ENCODE results near the gene SNRNP48. TPM values are rescaled to one million over a fixed set of nuclear protein-coding genes. Genes with fewer than 3 reads are reported as not detected.

Gene SNRNP48
- total RNA-seq, 1 experiment from 2014 or later = 16.1 TPM

DNA sequence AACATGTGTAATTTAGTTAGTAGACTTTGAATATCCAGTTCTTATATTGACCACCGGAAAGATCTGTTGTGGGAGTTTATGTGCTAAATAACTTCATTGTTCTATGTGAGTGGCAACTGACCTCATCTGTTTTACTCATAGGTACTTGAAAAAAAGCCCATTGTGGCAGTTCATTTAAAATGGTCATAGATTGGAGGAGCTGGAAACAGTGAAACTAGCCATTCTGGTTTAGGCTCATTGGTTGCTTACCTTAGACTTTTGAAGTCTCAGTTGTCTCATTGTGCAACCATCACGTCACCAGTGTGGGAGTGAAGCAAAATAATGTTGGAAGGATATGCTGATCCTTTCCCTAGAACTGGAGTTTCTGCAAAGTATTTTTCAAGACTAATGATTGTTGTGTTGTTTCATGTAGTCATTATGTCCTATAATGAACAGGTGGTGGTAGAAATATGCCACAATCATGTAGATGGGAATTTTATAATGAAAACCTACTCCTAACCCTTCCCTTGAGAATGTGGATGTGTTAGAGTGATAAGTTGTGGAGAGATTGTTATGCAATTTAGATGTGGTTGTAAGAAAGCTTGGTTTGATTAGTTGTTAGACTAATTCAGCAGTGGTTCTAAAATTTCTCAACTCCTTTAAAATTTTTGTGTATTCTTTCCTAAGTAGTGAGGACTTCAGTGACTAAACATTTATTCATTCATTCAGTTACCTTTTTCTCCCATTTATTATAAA, 30.2 kb upstream of the SNRNP48 start:
- Mint-ChIP-seq H3K27ac (ENCODE audit: unreplicated experiment) (peak overlapping the region; percentile 9), H3K4me3 (ENCODE audit: low read depth, unreplicated experiment) (no peak overlapping the region), H3K36me3 (ENCODE audit: insufficient read depth, unreplicated experiment) (peaks cover 21% of the 10 kb centered on the region), H3K4me1 (ENCODE audit: low read depth, unreplicated experiment) (peaks cover 6% of the 10 kb centered on the region), H3K27me3 (ENCODE audit: unreplicated experiment) (no peaks in the 10 kb centered on the region), H3K9me3 (ENCODE audit: low read depth, unreplicated experiment) (no peaks in the 10 kb centered on the region)
- BruUV-seq (replicated peaks) = no TSS peak
- intact Hi-C loops (cut with micrococcal nuclease; ENCODE audit: unreplicated experiment) = no loop called here
- CTCF ChIA-PET = interaction anchor here (0.6 to 2.8 kb wide), 2 partner anchors 135 to 615 kb away, joined by 6 to 12 read pairs; no protein-coding TSS in a partner anchor
- peak; percentile 37 for DNase-seq
- TF ChIP-seq CTCF (IDR thresholded peaks at IDR 0.05; ENCODE audit: unreplicated experiment) = no peak

DNA sequence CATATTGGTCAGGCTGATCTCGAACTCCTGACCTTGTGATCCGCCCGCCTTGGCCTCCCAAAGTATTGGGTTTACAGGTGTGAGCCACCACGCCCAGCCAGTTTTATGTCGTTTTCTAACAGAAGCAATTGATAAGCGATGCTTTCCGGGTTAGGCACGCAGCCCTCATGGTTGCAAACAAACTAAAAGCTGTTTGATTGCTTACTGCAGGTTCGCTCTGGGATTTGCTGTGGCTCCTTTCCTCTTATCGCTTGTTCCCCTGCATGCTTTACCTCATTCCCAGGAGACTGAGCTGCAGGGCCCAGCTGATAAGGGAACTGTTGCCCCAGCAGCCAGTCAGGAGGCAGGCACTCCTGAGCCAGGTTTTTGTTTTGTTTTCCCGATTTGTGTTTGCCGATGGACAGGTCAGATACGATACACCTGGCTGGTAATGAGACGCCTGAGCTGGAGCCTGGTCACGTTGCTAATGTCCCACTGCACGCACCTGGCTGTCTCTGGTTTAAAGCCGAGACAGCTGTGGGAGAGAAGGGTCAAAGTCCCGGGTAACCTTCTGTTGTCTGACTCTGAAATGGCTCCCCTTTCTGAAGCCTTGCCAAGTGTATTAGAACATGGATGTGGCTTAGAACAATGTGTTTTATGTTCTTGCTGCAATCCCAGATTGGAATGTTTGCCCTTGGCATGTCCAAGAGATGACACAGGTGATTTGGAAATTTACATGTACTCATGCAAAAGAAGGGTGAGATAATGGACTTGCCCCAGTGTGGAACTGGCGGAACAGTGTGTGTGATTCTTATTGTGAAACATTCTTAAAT, 28.6 kb upstream of the SNRNP48 start:
- Mint-ChIP-seq H3K4me3 (ENCODE audit: low read depth, unreplicated experiment) (peak overlapping the region; percentile 54), H3K27ac (ENCODE audit: unreplicated experiment) (peak overlapping the region; percentile 48), H3K36me3 (ENCODE audit: insufficient read depth, unreplicated experiment) (peaks cover 26% of the 10 kb centered on the region), H3K27me3 (ENCODE audit: unreplicated experiment) (no peaks in the 10 kb centered on the region), H3K9me3 (ENCODE audit: low read depth, unreplicated experiment) (no peaks in the 10 kb centered on the region), H3K4me1 (ENCODE audit: low read depth, unreplicated experiment) (peaks cover 6% of the 10 kb centered on the region)
- peak; percentile 60 for DNase-seq
- BruUV-seq (replicated peaks) = no TSS peak
- no peak for TF ChIP-seq CTCF (IDR thresholded peaks at IDR 0.05; ENCODE audit: unreplicated experiment)
- intact Hi-C loops (cut with micrococcal nuclease; ENCODE audit: unreplicated experiment) = no loop called here
- CTCF ChIA-PET = interaction anchor here (0.5 to 2.8 kb wide), 4 partner anchors 23 to 136 kb away, joined by 3 to 12 read pairs (median 4); no protein-coding TSS in a partner anchor

DNA sequence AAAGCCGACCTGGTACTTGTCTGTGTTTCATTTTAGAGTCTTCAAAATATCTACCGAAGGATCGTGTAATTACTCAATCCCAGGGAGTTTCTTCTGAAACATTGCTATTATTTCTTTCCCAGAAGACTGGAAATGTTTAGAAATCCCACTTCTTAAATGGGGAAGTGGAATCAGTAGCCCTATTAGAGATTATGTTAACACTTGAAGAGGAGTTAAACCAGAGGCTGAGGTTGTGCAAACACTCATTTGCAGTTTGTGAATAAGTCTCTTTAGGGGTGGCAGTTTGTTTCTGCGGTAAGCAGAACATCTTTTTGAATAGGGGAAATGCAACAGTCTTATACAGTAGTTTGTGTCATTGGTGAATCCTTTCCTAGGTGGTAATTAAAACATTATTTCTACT, 27.2 kb upstream of the SNRNP48 start:
- intact Hi-C loops (cut with micrococcal nuclease; ENCODE audit: unreplicated experiment) = no loop called here
- Mint-ChIP-seq H3K27ac (ENCODE audit: unreplicated experiment) (no peak overlapping the region), H3K4me1 (ENCODE audit: low read depth, unreplicated experiment) (peaks cover 6% of the 10 kb centered on the region), H3K27me3 (ENCODE audit: unreplicated experiment) (no peaks in the 10 kb centered on the region), H3K36me3 (ENCODE audit: insufficient read depth, unreplicated experiment) (peaks cover 26% of the 10 kb centered on the region), H3K9me3 (ENCODE audit: low read depth, unreplicated experiment) (no peaks in the 10 kb centered on the region), H3K4me3 (ENCODE audit: low read depth, unreplicated experiment) (no peak overlapping the region)
- no peak for DNase-seq
- BruUV-seq (replicated peaks) = no TSS peak
- CTCF ChIA-PET = interaction anchor here (0.6 kb wide), 1 partner anchor 127 kb away, joined by 3 read pairs; no protein-coding TSS in a partner anchor
- no peak for TF ChIP-seq CTCF (IDR thresholded peaks at IDR 0.05; ENCODE audit: unreplicated experiment)

- intact Hi-C loops (cut with micrococcal nuclease; ENCODE audit: unreplicated experiment) = no loop called here
- H3K36me3 Mint-ChIP-seq (ENCODE audit: insufficient read depth, unreplicated experiment) = peaks cover 31% of the 10 kb centered on the region
- no peaks in the 10 kb centered on the region for H3K27me3 Mint-ChIP-seq (ENCODE audit: unreplicated experiment)
- BruUV-seq (replicated peaks) = no TSS peak
- H3K4me3 Mint-ChIP-seq (ENCODE audit: low read depth, unreplicated experiment) = no peak overlapping the region
- no peaks in the 10 kb centered on the region for H3K9me3 Mint-ChIP-seq (ENCODE audit: low read depth, unreplicated experiment)
- no peak overlapping the region for H3K27ac Mint-ChIP-seq (ENCODE audit: unreplicated experiment)
- H3K4me1 Mint-ChIP-seq (ENCODE audit: low read depth, unreplicated experiment) = peaks cover 6% of the 10 kb centered on the region
- no peak for DNase-seq
- CTCF ChIA-PET = no interaction called here
- no peak for TF ChIP-seq CTCF (IDR thresholded peaks at IDR 0.05; ENCODE audit: unreplicated experiment)
Measured at GRCh38 chr6:7566107-7566506, 23.9 kb upstream of the SNRNP48 start.

All from Calu3 (cell line).